NAMALWA (cell line): Measurements from ENCODE around the gene GOLT1B.

Experiments
- DNase-seq: peaks from one replicate; pipeline ENCODE4 v3.0.0-alpha.2; 2015; ENCODE audit warnings: low spot score

Gene GOLT1B

GRCh38 chr12:21523148-21523547 is 21.6 kb downstream of the GOLT1B start:
- no peak for DNase-seq

- DNase-seq = no peak
These were observed 24.5 kb downstream of the GOLT1B start, which contains the start of gene SPX for GRCh38 chr12:21526053-21526452. Gene SPX, plus strand, starts transcription at chr12:21526296. Its CDS starts 177 bp downstream, at chr12:21526473.

GRCh38 chr12:21526721-21527345 is 25.2 kb downstream of the GOLT1B start:
- no peak for DNase-seq

GRCh38 chr12:21527451-21528180 is 26.0 kb downstream of the GOLT1B start:
- DNase-seq = peak; percentile 82

- DNase-seq = no peak
These were observed 27.4 kb downstream of the GOLT1B start for GRCh38 chr12:21528953-21529352.

GRCh38 chr12:21529456-21529855 is 27.9 kb downstream of the GOLT1B start:
- DNase-seq = no peak

GRCh38 chr12:21538061-21538653 is 36.6 kb downstream of the GOLT1B start:
- DNase-seq = no peak

- no peak for DNase-seq
These were observed 38.2 kb downstream of the GOLT1B start for GRCh38 chr12:21539797-21540196.

GRCh38 chr12:21541773-21542172 is 40.2 kb downstream of the GOLT1B start:
- DNase-seq = no peak

- DNase-seq = no peak
These were observed 40.8 kb downstream of the GOLT1B start for GRCh38 chr12:21542403-21542802.

- DNase-seq = no peak
These were observed 41.6 kb downstream of the GOLT1B start for GRCh38 chr12:21543151-21543550.

GRCh38 chr12:21545557-21545956 is 44.0 kb downstream of the GOLT1B start:
- DNase-seq = no peak

GRCh38 chr12:21546716-21547115 is 45.1 kb downstream of the GOLT1B start:
- DNase-seq = no peak

- no peak for DNase-seq
These were observed 45.8 kb downstream of the GOLT1B start for GRCh38 chr12:21547437-21547836.

GRCh38 chr12:21551841-21552465 is 50.4 kb downstream of the GOLT1B start:
- no peak for DNase-seq

GRCh38 chr12:21552635-21553328 is 51.2 kb downstream of the GOLT1B start:
- no peak for DNase-seq

- no peak for DNase-seq
These were observed 51.7 kb downstream of the GOLT1B start for GRCh38 chr12:21553329-21553675.

GRCh38 chr12:21558100-21558679 is 56.6 kb downstream of the GOLT1B start:
- no peak for DNase-seq

- no peak for DNase-seq
These were observed 58.4 kb downstream of the GOLT1B start for GRCh38 chr12:21559855-21560569.

- DNase-seq = no peak
These were observed 59.6 kb downstream of the GOLT1B start for GRCh38 chr12:21561158-21561557.

GRCh38 chr12:21562859-21563258 is 61.3 kb downstream of the GOLT1B start:
- DNase-seq = no peak
